Testis (tissue), 2 donors: ENCODE measurements around the gene EDEM2.

ENCODE experiments used
- POLR2A ChIP-seq: fragments of 450-650 bp; IDR thresholded peaks from one replicate; pipeline ENCODE4 v1.6.1; 2017; ENCODE audit warnings: antibody characterized with exemption, mild to moderate bottlenecking, moderate library complexity
- TF ChIP-seq, protein P1 (sequence below), 3 experiments: fragments of 450-650 bp in 2 of 3; fragments of 200-600 bp in 1 of 3; sonication (generic) in 1 of 3; IDR thresholded peaks; one replicate each; pipeline ENCODE4 v1.5.1; 2016 to 2019; ENCODE audit warnings: antibody characterized with exemption in 3 of 3, mild to moderate bottlenecking in 2 of 3, moderate library complexity in 1 of 3

DNA sequence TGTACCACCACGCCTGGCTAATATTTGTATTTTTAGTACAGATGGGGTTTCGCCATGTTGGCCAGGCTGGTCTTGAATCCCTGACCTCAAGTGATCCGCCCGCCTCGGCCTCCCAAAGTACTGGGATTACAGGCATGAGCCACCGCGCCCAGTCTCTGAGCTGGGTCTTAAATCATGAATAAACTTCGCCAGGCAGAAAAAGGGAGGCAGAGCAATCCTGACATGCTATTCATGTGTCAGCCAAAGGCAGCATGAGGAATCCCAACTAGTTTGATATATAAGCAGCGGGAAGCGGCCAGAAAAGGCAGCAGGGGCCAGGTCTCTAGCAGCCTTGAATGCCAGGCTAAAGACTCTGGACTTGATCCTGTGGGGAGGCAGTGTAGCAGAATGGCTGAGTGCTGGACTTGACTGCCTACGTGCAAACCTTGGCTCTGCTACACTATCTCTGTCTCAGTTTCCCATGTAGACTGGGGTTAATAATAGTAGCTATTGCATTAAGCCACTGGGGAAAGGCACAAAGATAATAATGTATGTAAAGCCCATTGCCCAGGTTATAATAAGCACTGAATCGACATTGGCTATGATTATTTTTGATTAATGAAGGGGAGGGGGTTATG lies 26.5 kb upstream of the EDEM2 start:
- no peak for TF ChIP-seq POLR2A
- TF ChIP-seq, protein P1, sequence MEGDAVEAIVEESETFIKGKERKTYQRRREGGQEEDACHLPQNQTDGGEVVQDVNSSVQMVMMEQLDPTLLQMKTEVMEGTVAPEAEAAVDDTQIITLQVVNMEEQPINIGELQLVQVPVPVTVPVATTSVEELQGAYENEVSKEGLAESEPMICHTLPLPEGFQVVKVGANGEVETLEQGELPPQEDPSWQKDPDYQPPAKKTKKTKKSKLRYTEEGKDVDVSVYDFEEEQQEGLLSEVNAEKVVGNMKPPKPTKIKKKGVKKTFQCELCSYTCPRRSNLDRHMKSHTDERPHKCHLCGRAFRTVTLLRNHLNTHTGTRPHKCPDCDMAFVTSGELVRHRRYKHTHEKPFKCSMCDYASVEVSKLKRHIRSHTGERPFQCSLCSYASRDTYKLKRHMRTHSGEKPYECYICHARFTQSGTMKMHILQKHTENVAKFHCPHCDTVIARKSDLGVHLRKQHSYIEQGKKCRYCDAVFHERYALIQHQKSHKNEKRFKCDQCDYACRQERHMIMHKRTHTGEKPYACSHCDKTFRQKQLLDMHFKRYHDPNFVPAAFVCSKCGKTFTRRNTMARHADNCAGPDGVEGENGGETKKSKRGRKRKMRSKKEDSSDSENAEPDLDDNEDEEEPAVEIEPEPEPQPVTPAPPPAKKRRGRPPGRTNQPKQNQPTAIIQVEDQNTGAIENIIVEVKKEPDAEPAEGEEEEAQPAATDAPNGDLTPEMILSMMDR (IDR thresholded peaks at IDR 0.05): no peak
